GM23248 (cell line): ENCODE measurements around the gene CHEK1.

Experiments
- EZH2 ChIP-seq: fragments of 200-600 bp; sonication (generic); IDR thresholded peaks from 2 replicates; pipeline ENCODE4 v1.6.1; 2018; ENCODE audit warnings: antibody characterized with exemption, mild to moderate bottlenecking; ENCODE audit not compliant: insufficient read depth, poor library complexity, severe bottlenecking
- EZH2phosphoT487 ChIP-seq: fragments of 200-600 bp; sonication (generic); IDR thresholded peaks from 2 replicates; pipeline ENCODE4 v1.6.1; 2018; ENCODE audit warnings: antibody characterized with exemption, moderate library complexity, mild to moderate bottlenecking, low read depth; ENCODE audit not compliant: insufficient read depth

DNA sequence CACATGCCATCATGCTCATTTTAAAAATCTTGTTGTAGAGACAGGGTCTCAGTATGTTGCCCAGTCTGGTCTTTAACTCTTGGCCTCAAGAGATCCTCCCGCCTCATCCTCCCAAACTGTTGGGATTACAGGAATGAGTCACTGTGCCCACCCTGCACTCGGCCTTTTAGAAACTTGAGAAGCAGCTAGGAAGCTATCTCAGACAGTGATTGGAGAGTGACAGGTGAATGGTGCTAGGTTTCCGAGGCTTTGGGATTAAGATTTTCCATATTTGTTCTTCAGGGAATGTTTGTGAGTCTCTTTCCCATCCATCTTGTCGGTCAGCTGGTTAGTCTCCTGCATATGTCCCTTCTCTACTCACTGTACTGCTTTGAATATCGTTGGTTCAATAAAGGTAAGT is 45.2 kb upstream of the CHEK1 start:
- no peak for TF ChIP-seq EZH2
- no peak for TF ChIP-seq EZH2phosphoT487
